ENCODE data around the gene FAM114A1.

GRCh38 chr4:38993683-38994082 is 126.1 kb downstream of the FAM114A1 start:
- no peak for TF ChIP-seq POLR2AphosphoS5 (IDR thresholded peaks at IDR 0.05; ENCODE audit: low read depth, low read length)
- TF ChIP-seq PAX5 (IDR thresholded peaks at IDR 0.05; ENCODE audit: insufficient read depth, low read length, severe bottlenecking) = no peak
- TF ChIP-seq POLR2A (IDR thresholded peaks at IDR 0.05; ENCODE audit: low read depth, low read length) = no peak
- TF ChIP-seq TAF1 (IDR thresholded peaks at IDR 0.05; ENCODE audit: low read depth, low read length) = no peak
- no peak for TF ChIP-seq SPI1 (IDR thresholded peaks at IDR 0.05; ENCODE audit: low read depth, low read length)
- no peak for TF ChIP-seq POU2F2 (IDR thresholded peaks at IDR 0.05; ENCODE audit: low read depth, low read length)

All from GM12891 (cell line).